SU-DHL-6 (cell line): ENCODE measurements around the gene CRYBG1.

ENCODE experiments used
- CTCF ChIP-seq: fragments of 200-600 bp; sonication (generic); IDR thresholded peaks from one replicate; pipeline ENCODE4 v1.5.1; 2017; ENCODE audit warnings: antibody characterized with exemption, mild to moderate bottlenecking, low read length, moderate library complexity; ENCODE audit not compliant: insufficient read depth, poor library complexity, severe bottlenecking
- EZH2phosphoT487 ChIP-seq: fragments of 200-600 bp; sonication (generic), shearing (Covaris generic); conservative IDR thresholded peaks from 2 replicates; pipeline ENCODE4 v1.6.1; 2018; ENCODE audit warnings: mild to moderate bottlenecking, antibody characterized with exemption, low read length, moderate library complexity, mixed read lengths

GRCh38 chr6:106612671-106613416 lies 252.3 kb downstream of the CRYBG1 start:
- TF ChIP-seq CTCF (no peak), EZH2phosphoT487 (no peak)
